Natural killer cell (primary cell): ENCODE measurements around the gene SNX5. TPM values are rescaled to one million over a fixed set of nuclear protein-coding genes. Genes with fewer than 3 reads are reported as not detected.

Experiments used
- ATAC-seq, 3 donors: fragments of 150-1000 bp in 2 of 3; fragments of 200-7000 bp in 1 of 3; cut with Tn5 transposase; 1 replicate in 1 of 3; 2 replicates in 2 of 3; pipeline ENCODE4 v1.10.0; 2021; ENCODE audit warnings: mild to moderate bottlenecking in 2 of 3, moderate library complexity in 2 of 3
- DNase-seq, 2 donors: peaks; one replicate each; pipeline versions ENCODE4 v3.0.0 to v3.0.0-alpha.2; 2013 to 2021; ENCODE audit warnings: mixed read lengths in 1 of 2
- H3K27ac ChIP-seq: one replicate; pipeline ENCODE4 v1.5.1; 2013; ENCODE audit warnings: mild to moderate bottlenecking, low read length
- H3K27me3 ChIP-seq: one replicate; pipeline ENCODE4 v1.6.1; 2013; ENCODE audit warnings: low read length; ENCODE audit not compliant: control insufficient read depth, insufficient read depth
- H3K36me3 ChIP-seq: one replicate; pipeline ENCODE4 v1.6.1; 2013; ENCODE audit warnings: low read length; ENCODE audit not compliant: control insufficient read depth, insufficient read depth
- H3K4me1 ChIP-seq: one replicate; pipeline ENCODE4 v1.6.1; 2013; ENCODE audit warnings: low read length; ENCODE audit not compliant: control insufficient read depth, insufficient read depth
- H3K4me3 ChIP-seq: one replicate; pipeline ENCODE4 v1.5.1; 2013; ENCODE audit warnings: low read length
- H3K9me3 ChIP-seq: one replicate; pipeline ENCODE4 v1.6.1; 2013; ENCODE audit warnings: low read length; ENCODE audit not compliant: control insufficient read depth, insufficient read depth
- H3K27ac Mint-ChIP-seq, 2 donors: one replicate each; pipeline ENCODE4 v1.8.0; 2022; ENCODE audit warnings: mild to moderate bottlenecking in 2 of 2, mixed read lengths in 2 of 2, moderate library complexity in 1 of 2
- H3K27me3 Mint-ChIP-seq, 2 donors: one replicate each; pipeline ENCODE4 v1.8.0; 2022; ENCODE audit warnings: low read depth in 2 of 2, mixed read lengths in 2 of 2
- H3K36me3 Mint-ChIP-seq: one replicate; pipeline ENCODE4 v1.8.0; 2022; ENCODE audit warnings: mixed read lengths
- H3K4me1 Mint-ChIP-seq, 2 donors: one replicate each; pipeline ENCODE4 v1.8.0; 2022; ENCODE audit warnings: mixed read lengths in 2 of 2
- H3K4me3 Mint-ChIP-seq: one replicate; pipeline ENCODE4 v1.8.0; 2022; ENCODE audit warnings: mild to moderate bottlenecking, moderate library complexity, mixed read lengths
- H3K9me3 Mint-ChIP-seq, 2 donors: one replicate each; pipeline ENCODE4 v1.8.0; 2022; ENCODE audit warnings: mixed read lengths in 2 of 2
- CTCF ChIP-seq: fragments of 200-600 bp; IDR thresholded peaks from one replicate; pipeline ENCODE4 v1.8.0; 2022; ENCODE audit warnings: antibody characterized with exemption
- WGBS: methylation state at CpG from one replicate; pipeline ENCODE4 v1.1.7; 2013; ENCODE audit warnings: missing lambda C conversion rate; ENCODE audit not compliant: insufficient coverage; 5-methylcytosine and 5-hydroxymethylcytosine counted together
- intact Hi-C: fragments of 100-400 bp; cut with micrococcal nuclease; formaldehyde crosslinking; loops from one replicate; pipeline ENCODE4 v1.14.2; 2022
- total RNA-seq, 4 donors: library from RNA; stranded (reverse); fragments of 120-200 nt in 1 of 4; gene quantifications; one replicate each; pipeline versions ENCODE4 v1.2.3 to v1.2.4, GENCODE V29; 2013 to 2022

The SNX5 gene
- total RNA-seq, 3 donors from 2014 or later (not counting 1 experiment from before 2014, with no cell fraction given) = 62.3 to 85.4 (median 72.1) TPM

GRCh38 chr20:18014411-18014810 is 45.8 kb upstream of the SNX5 start:
- H3K4me1 Mint-ChIP-seq = no peaks in the 10 kb centered on the region
- no peak for TF ChIP-seq CTCF
- H3K4me1 ChIP-seq = no peaks in the 10 kb centered on the region
- no peak for DNase-seq
- H3K27ac ChIP-seq = no peak overlapping the region
- H3K36me3 ChIP-seq = no peaks in the 10 kb centered on the region
- H3K4me3 ChIP-seq = no peak overlapping the region
- no peaks in the 10 kb centered on the region for H3K27me3 ChIP-seq
- 84% methylated on average over 6 of the region's 6 CpGs for WGBS
- no peak for ATAC-seq
- no peak overlapping the region for H3K27ac Mint-ChIP-seq
- no peaks in the 10 kb centered on the region for H3K27me3 Mint-ChIP-seq
- H3K36me3 Mint-ChIP-seq = no peaks in the 10 kb centered on the region
- intact Hi-C loops = no loop called here
- H3K4me3 Mint-ChIP-seq = no peak overlapping the region
- no peaks in the 10 kb centered on the region for H3K9me3 ChIP-seq
- no peaks in the 10 kb centered on the region for H3K9me3 Mint-ChIP-seq

DNA sequence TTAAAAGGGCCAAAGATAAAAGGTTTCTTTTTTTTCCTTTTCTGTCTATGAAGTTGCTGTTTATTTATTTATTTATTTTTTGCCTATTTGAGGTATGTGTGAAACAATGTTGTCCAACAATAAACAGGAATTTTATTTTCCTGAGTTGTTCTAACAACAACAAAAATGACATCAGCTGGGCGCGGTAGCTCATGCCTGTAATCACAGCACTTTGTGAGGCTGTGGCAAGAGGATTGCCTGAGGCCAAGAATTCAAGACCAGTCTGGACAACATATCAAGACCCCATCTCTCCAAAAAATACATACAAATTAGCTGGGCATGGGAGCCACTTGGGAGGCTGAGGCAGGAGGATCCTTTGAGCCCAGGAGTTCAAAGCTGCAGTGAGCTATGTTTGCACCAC is 44.3 kb upstream of the SNX5 start:
- Mint-ChIP-seq H3K27ac (no peak overlapping the region), H3K4me3 (no peak overlapping the region), H3K27me3 (no peaks in the 10 kb centered on the region), H3K9me3 (no peaks in the 10 kb centered on the region), H3K36me3 (no peaks in the 10 kb centered on the region), H3K4me1 (no peaks in the 10 kb centered on the region)
- ATAC-seq (no peak), DNase-seq (no peak)
- Histone ChIP-seq H3K9me3 (no peaks in the 10 kb centered on the region), H3K36me3 (no peaks in the 10 kb centered on the region), H3K4me3 (no peak overlapping the region), H3K27me3 (no peaks in the 10 kb centered on the region), H3K27ac (no peak overlapping the region), H3K4me1 (no peaks in the 10 kb centered on the region)
- intact Hi-C loops = no loop called here
- 100% methylated on average over 2 of the region's 2 CpGs for WGBS
- TF ChIP-seq CTCF = no peak

GRCh38 chr20:18011951-18012645 is 43.5 kb upstream of the SNX5 start:
- no peaks in the 10 kb centered on the region for H3K36me3 Mint-ChIP-seq
- no peak overlapping the region for H3K4me3 Mint-ChIP-seq

More at GRCh38 chr20:18011951-18012645, 43.5 kb upstream of the SNX5 start:
- TF ChIP-seq CTCF = no peak
- Mint-ChIP-seq H3K27me3 (no peaks in the 10 kb centered on the region), H3K9me3 (no peaks in the 10 kb centered on the region), H3K27ac (no peak overlapping the region), H3K4me1 (no peaks in the 10 kb centered on the region)
- Histone ChIP-seq H3K9me3 (no peaks in the 10 kb centered on the region), H3K36me3 (no peaks in the 10 kb centered on the region), H3K4me1 (no peaks in the 10 kb centered on the region), H3K4me3 (no peak overlapping the region), H3K27ac (no peak overlapping the region), H3K27me3 (no peaks in the 10 kb centered on the region)
- ATAC-seq (no peak), DNase-seq (no peak)
- 70% methylated on average over 21 of the region's 21 CpGs for WGBS
- intact Hi-C loops = no loop called here
